ENCODE measurements around the gene OSBPL9. TPM values are rescaled to one million over a fixed set of nuclear protein-coding genes. Genes with fewer than 3 reads are reported as not detected.

OSBPL9 gene
- total RNA-seq, 1 experiment from 2014 or later: 52.6 TPM

- ChIA-PET POLR2A (no interaction called here), RAD21 (ENCODE audit: low non-redundant PET in 1 of 2, low total read pairs in 2 of 2, uncharacterized antibody in 2 of 2, unreplicated experiment in 2 of 2) (no interaction called here), CTCF (no interaction called here)
- no peak for ATAC-seq
- Histone ChIP-seq H3K27me3 (ENCODE audit: insufficient read depth, low read length) (no peaks in the 10 kb centered on the region), H3K36me3 (ENCODE audit: control insufficient read depth in 1 of 2, insufficient read depth in 2 of 2, low read length in 2 of 2) (no peaks in the 10 kb centered on the region), H3K4me2 (ENCODE audit: low read length) (no peak overlapping the region), H3K9ac (ENCODE audit: low read length) (no peak overlapping the region), H3K9me3 (ENCODE audit: control insufficient read depth in 1 of 2, insufficient read depth in 1 of 2, low read depth in 1 of 2, low read length in 2 of 2) (no peaks in the 10 kb centered on the region), H4K20me1 (ENCODE audit: insufficient read depth) (no peaks in the 10 kb centered on the region), H3K4me1 (ENCODE audit: control insufficient read depth in 1 of 2, insufficient read depth in 2 of 2, low read length in 2 of 2) (no peaks in the 10 kb centered on the region), H3K4me3 (replicated peaks in 1 of 2; ENCODE audit: low read depth in 1 of 2, low read length in 2 of 2) (no peak overlapping the region), H3K27ac (ENCODE audit: low read depth, low read length) (no peak overlapping the region), H3K9me2 (ENCODE audit: insufficient read depth) (no peaks in the 10 kb centered on the region), H3K79me2 (ENCODE audit: insufficient read depth, low read length) (no peaks in the 10 kb centered on the region), H2AFZ (ENCODE audit: low read depth, low read length, poor library complexity, severe bottlenecking) (no peak overlapping the region)
- DNase-seq (ENCODE audit: low read depth, low spot score): no peak
- TSS peak; percentile 23 for BruUV-seq (replicated peaks)
- intact Hi-C loops (cut with micrococcal nuclease): no loop called here
- no peak for TF ChIP-seq SP1 (IDR thresholded peaks at IDR 0.05; ENCODE audit: low read depth)
- no peak for TF ChIP-seq CEBPB (IDR thresholded peaks at IDR 0.05; ENCODE audit: low read depth)
- no peak for TF ChIP-seq YY1 (IDR thresholded peaks at IDR 0.05; ENCODE audit: extremely low read depth, insufficient replicate concordance, low read depth, low read length)
- TF ChIP-seq MAX (IDR thresholded peaks at IDR 0.05): no peak
- no peak for TF ChIP-seq EZH2 (IDR thresholded peaks at IDR 0.05)
- TF ChIP-seq EZH2phosphoT487 (IDR thresholded peaks at IDR 0.05; ENCODE audit: borderline replicate concordance): no peak
- no peak for TF ChIP-seq ELF1 (IDR thresholded peaks at IDR 0.05; ENCODE audit: borderline replicate concordance, low read depth)
- no peak for TF ChIP-seq RAD21 (IDR thresholded peaks at IDR 0.05; ENCODE audit: low read depth)
- no peak for TF ChIP-seq CBX3 (IDR thresholded peaks at IDR 0.05; ENCODE audit: low read depth)
- no peak for TF ChIP-seq FOSL1 (IDR thresholded peaks at IDR 0.05; ENCODE audit: low read depth)
- no peak for TF ChIP-seq REST (IDR thresholded peaks at IDR 0.05; ENCODE audit: low read depth)
- no peak for TF ChIP-seq ZBTB33 (IDR thresholded peaks at IDR 0.05; ENCODE audit: extremely low read depth, insufficient replicate concordance, low read length)
- TF ChIP-seq POLR2A (IDR thresholded peaks at IDR 0.05; ENCODE audit: borderline replicate concordance, extremely low read depth, insufficient read depth, insufficient read length): no peak
- TF ChIP-seq SRF (IDR thresholded peaks at IDR 0.05; ENCODE audit: low read depth): no peak
- TF ChIP-seq POLR2AphosphoS5 (IDR thresholded peaks at IDR 0.05; ENCODE audit: low read depth, low read length): no peak
- no peak for TF ChIP-seq ZNF274 (IDR thresholded peaks at IDR 0.05; ENCODE audit: low read depth, low read length)
- TF ChIP-seq TCF7L2 (IDR thresholded peaks at IDR 0.05; ENCODE audit: borderline replicate concordance, extremely low read depth, insufficient read depth, insufficient read length): no peak
- no peak for TF ChIP-seq CTCF (IDR thresholded peaks at IDR 0.05 in 2 of 3, conservative IDR thresholded peaks at IDR 0.05 in 1 of 3; ENCODE audit: borderline replicate concordance in 1 of 3, insufficient read depth in 1 of 3, low read depth in 2 of 3, low read length in 2 of 3)
Observed at GRCh38 chr1:51714374-51715019, 97.6 kb downstream of the OSBPL9 start.
